Suppressor macrophage treated with lipopolysaccharide for 1 hour (primary cell): ENCODE measurements around the gene CHST12.
"Not testable (repeated sequence)": the region's sequence is repeated elsewhere in the genome, so short reads cannot be mapped to it uniquely, and the experiment has no call there.

Experiments
- DNase-seq, 3 donors: peaks; one replicate each; pipeline ENCODE4 v3.0.0-alpha.2; 2020 to 2022

The CHST12 gene

GRCh38 chr7:2379161-2379560, 24.2 kb upstream of the CHST12 start:
- DNase-seq: no peak

- DNase-seq: no peak
Observed at GRCh38 chr7:2379821-2380450, 23.5 kb upstream of the CHST12 start.

- no peak for DNase-seq
Observed at GRCh38 chr7:2380461-2380860, 22.9 kb upstream of the CHST12 start.

GRCh38 chr7:2381227-2381626, 22.2 kb upstream of the CHST12 start:
- DNase-seq: no peak

GRCh38 chr7:2381881-2382509, 21.4 kb upstream of the CHST12 start:
- no peak for DNase-seq

GRCh38 chr7:2383543-2384274, 19.7 kb upstream of the CHST12 start:
- DNase-seq: no peak

GRCh38 chr7:2384354-2385243, 18.8 kb upstream of the CHST12 start:
- DNase-seq: no peak

- not testable (repeated sequence) for DNase-seq
Observed at GRCh38 chr7:2386122-2386521, 17.3 kb upstream of the CHST12 start.

- no peak for DNase-seq
Observed at GRCh38 chr7:2386964-2387669, 16.3 kb upstream of the CHST12 start.

- no peak for DNase-seq
Observed at GRCh38 chr7:2387897-2388636, 15.3 kb upstream of the CHST12 start.

GRCh38 chr7:2388637-2388954, 14.8 kb upstream of the CHST12 start:
- DNase-seq: no peak

- DNase-seq: peak; percentile 85 to 90 (median 85)
Observed at GRCh38 chr7:2390020-2390816, 13.2 kb upstream of the CHST12 start.

GRCh38 chr7:2393706-2394105, 9.7 kb upstream of the CHST12 start:
- no peak for DNase-seq

GRCh38 chr7:2394566-2395082, 8.8 kb upstream of the CHST12 start:
- no peak for DNase-seq

- DNase-seq: no peak
Observed at GRCh38 chr7:2398506-2398905, 4.9 kb upstream of the CHST12 start.

- peak in 2 of 3 donors; percentile 41 to 44 for DNase-seq
Observed at GRCh38 chr7:2399848-2400587, 3.4 kb upstream of the CHST12 start.

GRCh38 chr7:2402687-2403013, 761 bp upstream of the CHST12 start:
- no peak for DNase-seq

GRCh38 chr7:2403718-2404648, 572 bp downstream of the CHST12 start:
- DNase-seq: peak in 2 of 3 donors; percentile 42 to 50

GRCh38 chr7:2404714-2405119, 1.3 kb downstream of the CHST12 start:
- no peak for DNase-seq
